Medulla oblongata (tissue), 1 donor: Measurements from ENCODE around the gene DHDH.

ENCODE experiments used
- DNase-seq: peaks from one replicate; pipeline ENCODE4 v3.0.0-alpha.2; 2015; ENCODE audit errors: extremely low spot score

DHDH gene

GRCh38 chr19:48966541-48967345, 33.2 kb downstream of the DHDH start:
- peak; percentile 39 for DNase-seq

- DNase-seq: peak; percentile 92
These were observed 34.1 kb downstream of the DHDH start for GRCh38 chr19:48967346-48968178.

GRCh38 chr19:48968179-48968661, 34.7 kb downstream of the DHDH start:
- no peak for DNase-seq

- no peak for DNase-seq
These were observed 35.3 kb downstream of the DHDH start for GRCh38 chr19:48968813-48969218.

GRCh38 chr19:48969276-48970138, 36.0 kb downstream of the DHDH start:
- no peak for DNase-seq

GRCh38 chr19:48970139-48970766, 36.8 kb downstream of the DHDH start:
- DNase-seq: no peak

- DNase-seq: peak; percentile 87
These were observed 37.5 kb downstream of the DHDH start for GRCh38 chr19:48970923-48971395.

GRCh38 chr19:48975947-48976847, 42.7 kb downstream of the DHDH start:
- no peak for DNase-seq

GRCh38 chr19:48977061-48977460, 43.6 kb downstream of the DHDH start:
- no peak for DNase-seq

- DNase-seq: no peak
These were observed 48.8 kb downstream of the DHDH start for GRCh38 chr19:48982280-48982679.

- DNase-seq: no peak
These were observed 52.2 kb downstream of the DHDH start for GRCh38 chr19:48985711-48986110.

GRCh38 chr19:48986211-48986610, 52.7 kb downstream of the DHDH start:
- no peak for DNase-seq

- no peak for DNase-seq
These were observed 53.8 kb downstream of the DHDH start for GRCh38 chr19:48987323-48987722.

- no peak for DNase-seq
These were observed 54.8 kb downstream of the DHDH start for GRCh38 chr19:48988286-48988685.

GRCh38 chr19:48988860-48989259, 55.4 kb downstream of the DHDH start:
- no peak for DNase-seq

- peak; percentile 66 for DNase-seq
These were observed 56.3 kb downstream of the DHDH start for GRCh38 chr19:48989701-48990291.

- no peak for DNase-seq
These were observed 56.9 kb downstream of the DHDH start for GRCh38 chr19:48990400-48990799.

- DNase-seq: no peak
These were observed 57.6 kb downstream of the DHDH start for GRCh38 chr19:48991011-48991609.

GRCh38 chr19:48991873-48992580, 58.5 kb downstream of the DHDH start:
- peak; percentile 62 for DNase-seq
